ENCODE data around the gene ZNF593. TPM values are rescaled to one million over a fixed set of nuclear protein-coding genes. Genes with fewer than 3 reads are reported as not detected.

ZNF593 gene
- polyA plus RNA-seq, 2 of the 4 experiments (the other 2 are of a cell fraction) = 27.2 to 45.4 TPM

- no peak for FAIRE-seq
- CTCF ChIA-PET = interaction anchor here (0.6 to 3.7 kb wide), 22 partner anchors 9 to 1803 kb away, joined by 3 to 33 read pairs (median 5); partner anchors contain the start of genes CATSPER4, CEP85 and CNKSR1
- Histone ChIP-seq H3K9me3 (no peaks in the 10 kb centered on the region), H3K27ac (peak overlapping the region; percentile 90 to 99), H3K4me3 (peak overlapping the region; percentile 95), H3K4me1 (peaks cover 7% of the 10 kb centered on the region; the same call in 2 of the 3 replicates), H3K4me2 (peak overlapping the region; percentile 87)
- POLR2A ChIA-PET = interaction anchor here (0.9 to 1.6 kb wide), 3 partner anchors 59 to 262 kb away, joined by 3 to 15 read pairs (median 6); partner anchors contain the start of genes CEP85, DHDDS and PDIK1L
- no peak for ATAC-seq
- no peak for DNase-seq (ENCODE audit: low read depth in 1 of 2, low spot score in 1 of 2)
- no peak for TF ChIP-seq E2F6 (IDR thresholded peaks at IDR 0.05; ENCODE audit: borderline replicate concordance, low read depth)
- no peak for TF ChIP-seq JUN (IDR thresholded peaks at IDR 0.05)
- no peak for TF ChIP-seq EHF (CRISPR knock-in tag; IDR thresholded peaks at IDR 0.05)
- TF ChIP-seq BHLHE40 (IDR thresholded peaks at IDR 0.05; ENCODE audit: low read depth, low read length) = no peak
- TF ChIP-seq, protein P1, sequence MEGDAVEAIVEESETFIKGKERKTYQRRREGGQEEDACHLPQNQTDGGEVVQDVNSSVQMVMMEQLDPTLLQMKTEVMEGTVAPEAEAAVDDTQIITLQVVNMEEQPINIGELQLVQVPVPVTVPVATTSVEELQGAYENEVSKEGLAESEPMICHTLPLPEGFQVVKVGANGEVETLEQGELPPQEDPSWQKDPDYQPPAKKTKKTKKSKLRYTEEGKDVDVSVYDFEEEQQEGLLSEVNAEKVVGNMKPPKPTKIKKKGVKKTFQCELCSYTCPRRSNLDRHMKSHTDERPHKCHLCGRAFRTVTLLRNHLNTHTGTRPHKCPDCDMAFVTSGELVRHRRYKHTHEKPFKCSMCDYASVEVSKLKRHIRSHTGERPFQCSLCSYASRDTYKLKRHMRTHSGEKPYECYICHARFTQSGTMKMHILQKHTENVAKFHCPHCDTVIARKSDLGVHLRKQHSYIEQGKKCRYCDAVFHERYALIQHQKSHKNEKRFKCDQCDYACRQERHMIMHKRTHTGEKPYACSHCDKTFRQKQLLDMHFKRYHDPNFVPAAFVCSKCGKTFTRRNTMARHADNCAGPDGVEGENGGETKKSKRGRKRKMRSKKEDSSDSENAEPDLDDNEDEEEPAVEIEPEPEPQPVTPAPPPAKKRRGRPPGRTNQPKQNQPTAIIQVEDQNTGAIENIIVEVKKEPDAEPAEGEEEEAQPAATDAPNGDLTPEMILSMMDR (IDR thresholded peaks at IDR 0.05) = no peak
- no peak for TF ChIP-seq TP53 (CRISPR knock-in tag; IDR thresholded peaks at IDR 0.05)
- TF ChIP-seq ESRRA (IDR thresholded peaks at IDR 0.05; ENCODE audit: borderline replicate concordance, low read length) = no peak
- TF ChIP-seq NPAS2 (CRISPR knock-in tag; IDR thresholded peaks at IDR 0.05; ENCODE audit: borderline replicate concordance) = no peak
- no peak for TF ChIP-seq KDM1A (IDR thresholded peaks at IDR 0.05; ENCODE audit: low read depth)
- TF ChIP-seq POLR2A (IDR thresholded peaks at IDR 0.05; ENCODE audit: low read length) = no peak
- TF ChIP-seq NR3C1 (IDR thresholded peaks at IDR 0.05) = no peak
- TF ChIP-seq JUNB (IDR thresholded peaks at IDR 0.05) = no peak
- TF ChIP-seq ZC3H11A (IDR thresholded peaks at IDR 0.05) = no peak
- no peak for TF ChIP-seq ELK1 (IDR thresholded peaks at IDR 0.05; ENCODE audit: low read depth, low read length)
- WGBS (ENCODE audit: missing lambda C conversion rate) = 63% methylated on average over 7 of the region's 9 CpGs
Measured at GRCh38 chr1:26170472-26170821, 739 bp downstream of the ZNF593 start.

DNA sequence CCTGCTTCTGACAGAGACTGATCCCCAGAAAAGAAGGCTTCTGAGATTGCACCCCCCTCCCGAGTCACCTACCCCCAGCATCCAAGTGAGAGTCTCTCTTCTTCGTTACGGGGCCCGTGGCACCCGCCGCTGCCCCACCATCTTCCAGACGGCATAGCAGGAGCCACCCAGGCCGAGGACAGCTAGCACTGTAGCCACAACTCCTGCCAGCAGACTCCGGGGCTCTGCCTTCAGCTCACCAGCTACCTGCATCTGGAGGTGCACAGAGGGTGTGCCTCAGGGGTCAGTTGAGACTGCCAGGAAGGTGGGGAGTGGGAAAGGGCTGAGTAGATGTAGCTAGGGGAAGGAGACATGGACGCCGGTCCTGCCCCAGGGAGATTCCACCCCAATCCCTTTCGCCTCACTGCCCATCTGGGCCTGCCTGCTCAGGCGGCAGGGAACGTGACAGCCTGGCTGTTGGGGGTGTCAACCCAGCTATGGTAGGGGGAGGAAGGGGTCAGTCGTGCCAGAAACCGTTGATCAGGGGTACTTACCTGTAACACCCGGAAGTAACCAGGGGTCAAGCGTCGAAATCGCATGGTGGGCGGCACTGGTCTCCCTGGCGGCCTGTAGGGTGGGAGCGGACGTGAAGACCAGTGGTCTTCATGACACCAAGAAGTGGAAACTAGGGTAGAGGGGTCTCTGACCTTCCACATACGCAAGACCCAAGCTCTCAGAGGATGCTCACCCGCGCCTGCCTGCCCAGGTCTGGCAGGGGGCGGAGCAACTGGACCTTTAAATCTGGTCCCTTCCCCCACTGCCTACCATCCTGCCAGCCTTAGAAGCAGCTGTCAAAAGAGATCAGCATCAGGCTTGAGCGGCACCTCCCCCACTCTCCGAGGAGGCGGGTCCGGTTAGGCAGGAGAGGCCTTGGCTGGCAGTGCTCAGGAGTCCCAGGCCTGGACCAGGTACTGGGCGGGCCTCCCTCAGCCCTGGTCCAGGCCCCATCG is 1.7 kb downstream of the ZNF593 start, which contains the start of gene ZNF593OS:
ZNF593OS (minus strand) TSS at position 749 of the 989 bp plus-strand sequence; CDS start at position 578, 171 bp downstream.
- H3K27ac ChIP-seq = peak within 1 kb of the TSS in 1 of 2 experiments; percentile 99; a peak in 3 of 6 replicates
- ATAC-seq (no peak), DNase-seq (ENCODE audit: low read depth in 1 of 2, low spot score in 1 of 2) (no peak), FAIRE-seq (no peak)
- H3K9me3 ChIP-seq = no peaks in the 10 kb centered on the region
- peak within 1 kb of the TSS; percentile 95 for H3K4me3 ChIP-seq
- peak within 1 kb of the TSS; percentile 87 for H3K4me2 ChIP-seq
- 90% methylated on average over 24 of the region's 34 CpGs for WGBS (ENCODE audit: missing lambda C conversion rate)
- ChIA-PET POLR2A (no interaction called here), CTCF (interaction anchor here (1.2 to 3.7 kb wide), 9 partner anchors 8 to 135 kb away, joined by 3 to 33 read pairs (median 6); partner anchors contain the start of genes CATSPER4, CEP85 and CNKSR1)
- TF ChIP-seq MAFK (IDR thresholded peaks at IDR 0.05; ENCODE audit: partially characterized antibody) = no peak
- TF ChIP-seq CEBPB (IDR thresholded peaks at IDR 0.05) = no peak
- TF ChIP-seq KDM5A (IDR thresholded peaks at IDR 0.05) = no peak
- no peak for TF ChIP-seq CHD4 (IDR thresholded peaks at IDR 0.05; ENCODE audit: borderline replicate concordance)
- no peak for TF ChIP-seq HEYL (CRISPR knock-in tag; IDR thresholded peaks at IDR 0.05)
- no peak for TF ChIP-seq EHMT2 (IDR thresholded peaks at IDR 0.05; ENCODE audit: low read depth)
- no peak for TF ChIP-seq NR3C1 (IDR thresholded peaks at IDR 0.05)
- H3K4me1 ChIP-seq = peaks cover 7% of the 10 kb centered on the region; the same call in 2 of the 3 replicates
